Activated CD4-positive, alpha-beta T cell treated with anti-CD3 and anti-CD28 coated beads, Interleukin-2, amount 50 U/mL, for 4 hours (primary cell): ENCODE data around the gene PHRF1.
A peak's percentile ranks its signal among the peaks of the same experiment; 100 is the strongest.

Experiments used
- DNase-seq, 2 experiments: peaks; one replicate each; pipeline ENCODE4 v3.0.0-alpha.2; 2020

Gene PHRF1, protein sequence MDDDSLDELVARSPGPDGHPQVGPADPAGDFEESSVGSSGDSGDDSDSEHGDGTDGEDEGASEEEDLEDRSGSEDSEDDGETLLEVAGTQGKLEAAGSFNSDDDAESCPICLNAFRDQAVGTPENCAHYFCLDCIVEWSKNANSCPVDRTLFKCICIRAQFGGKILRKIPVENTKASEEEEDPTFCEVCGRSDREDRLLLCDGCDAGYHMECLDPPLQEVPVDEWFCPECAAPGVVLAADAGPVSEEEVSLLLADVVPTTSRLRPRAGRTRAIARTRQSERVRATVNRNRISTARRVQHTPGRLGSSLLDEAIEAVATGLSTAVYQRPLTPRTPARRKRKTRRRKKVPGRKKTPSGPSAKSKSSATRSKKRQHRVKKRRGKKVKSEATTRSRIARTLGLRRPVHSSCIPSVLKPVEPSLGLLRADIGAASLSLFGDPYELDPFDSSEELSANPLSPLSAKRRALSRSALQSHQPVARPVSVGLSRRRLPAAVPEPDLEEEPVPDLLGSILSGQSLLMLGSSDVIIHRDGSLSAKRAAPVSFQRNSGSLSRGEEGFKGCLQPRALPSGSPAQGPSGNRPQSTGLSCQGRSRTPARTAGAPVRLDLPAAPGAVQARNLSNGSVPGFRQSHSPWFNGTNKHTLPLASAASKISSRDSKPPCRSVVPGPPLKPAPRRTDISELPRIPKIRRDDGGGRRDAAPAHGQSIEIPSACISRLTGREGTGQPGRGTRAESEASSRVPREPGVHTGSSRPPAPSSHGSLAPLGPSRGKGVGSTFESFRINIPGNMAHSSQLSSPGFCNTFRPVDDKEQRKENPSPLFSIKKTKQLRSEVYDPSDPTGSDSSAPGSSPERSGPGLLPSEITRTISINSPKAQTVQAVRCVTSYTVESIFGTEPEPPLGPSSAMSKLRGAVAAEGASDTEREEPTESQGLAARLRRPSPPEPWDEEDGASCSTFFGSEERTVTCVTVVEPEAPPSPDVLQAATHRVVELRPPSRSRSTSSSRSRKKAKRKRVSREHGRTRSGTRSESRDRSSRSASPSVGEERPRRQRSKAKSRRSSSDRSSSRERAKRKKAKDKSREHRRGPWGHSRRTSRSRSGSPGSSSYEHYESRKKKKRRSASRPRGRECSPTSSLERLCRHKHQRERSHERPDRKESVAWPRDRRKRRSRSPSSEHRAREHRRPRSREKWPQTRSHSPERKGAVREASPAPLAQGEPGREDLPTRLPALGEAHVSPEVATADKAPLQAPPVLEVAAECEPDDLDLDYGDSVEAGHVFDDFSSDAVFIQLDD (N-terminal part only)

DNA sequence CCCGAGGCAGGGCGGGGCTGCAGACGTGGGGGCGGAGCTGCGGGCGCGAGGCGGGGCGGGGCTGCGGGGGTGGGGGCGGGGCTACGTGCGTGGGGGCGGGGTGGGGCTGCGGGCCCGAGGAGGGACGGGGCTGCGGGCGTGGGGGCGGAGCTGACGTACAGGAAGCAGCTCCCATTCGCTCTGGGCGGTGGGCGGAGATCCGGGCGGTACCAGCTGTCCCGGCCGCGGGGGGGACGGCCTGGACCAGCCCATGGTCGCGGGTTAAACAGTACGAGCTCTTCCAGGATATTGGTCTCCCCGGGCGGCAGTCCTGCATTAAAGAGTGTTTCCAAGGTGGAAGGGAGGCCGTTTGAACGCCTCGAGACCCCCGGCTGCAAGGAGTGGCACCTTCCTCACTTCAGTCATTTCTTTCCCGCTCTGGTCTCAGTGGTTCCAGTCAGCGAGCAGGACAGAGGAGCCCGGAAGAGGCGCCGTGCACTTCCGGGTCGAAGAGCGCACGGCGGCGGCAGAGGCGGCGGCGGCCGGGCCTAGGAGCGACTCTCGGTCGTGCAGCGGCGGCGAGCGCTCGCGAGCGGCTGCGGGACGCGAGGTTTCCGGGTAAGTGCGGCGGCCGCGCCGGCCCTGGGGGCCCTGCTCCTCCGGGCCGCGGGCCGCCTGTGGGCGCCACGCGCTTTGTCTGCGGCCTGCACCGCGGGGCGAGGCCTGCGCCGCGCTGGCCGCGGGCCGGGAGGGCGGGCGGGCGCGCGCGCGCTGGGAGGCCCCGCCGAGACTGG, at the start of gene PHRF1:
Gene PHRF1 (plus strand): TSS at position 475 of the 773 bp plus-strand sequence. CDS start 5,043 bp downstream, outside the sequence.
- DNase-seq: peak; percentile 94 to 95

DNA sequence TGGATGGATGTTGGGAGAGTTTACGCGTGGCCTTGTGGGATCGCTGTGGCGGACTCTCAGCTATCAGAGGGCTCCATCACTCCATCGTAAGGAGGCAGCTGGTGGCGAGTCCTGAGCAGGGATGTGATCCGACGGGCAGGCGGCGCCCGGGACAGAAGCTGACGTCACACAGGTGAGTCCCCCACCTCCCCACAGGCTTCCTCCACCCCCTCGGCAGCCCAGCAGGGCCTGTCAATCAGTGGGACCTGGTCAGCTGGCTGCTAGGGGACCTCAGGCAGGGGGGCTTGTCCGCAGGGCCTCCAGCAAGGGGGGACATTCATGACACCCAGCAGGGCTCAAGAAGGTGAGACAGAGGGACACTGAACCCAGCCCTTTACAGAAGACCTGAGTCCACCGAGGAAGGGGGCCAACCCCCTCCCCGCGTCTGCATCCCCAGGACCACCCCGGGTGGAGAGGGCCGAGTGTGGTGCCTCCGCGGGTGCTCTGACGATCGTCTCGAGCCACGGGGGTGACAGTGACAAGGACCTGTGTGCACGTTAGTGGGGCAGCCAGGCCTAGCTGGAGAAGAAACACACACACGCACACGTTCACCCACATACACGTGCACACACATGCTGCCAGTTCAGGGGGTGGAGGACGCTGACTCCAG, 48.0 kb upstream of the PHRF1 start:
- no peak for DNase-seq

DNA sequence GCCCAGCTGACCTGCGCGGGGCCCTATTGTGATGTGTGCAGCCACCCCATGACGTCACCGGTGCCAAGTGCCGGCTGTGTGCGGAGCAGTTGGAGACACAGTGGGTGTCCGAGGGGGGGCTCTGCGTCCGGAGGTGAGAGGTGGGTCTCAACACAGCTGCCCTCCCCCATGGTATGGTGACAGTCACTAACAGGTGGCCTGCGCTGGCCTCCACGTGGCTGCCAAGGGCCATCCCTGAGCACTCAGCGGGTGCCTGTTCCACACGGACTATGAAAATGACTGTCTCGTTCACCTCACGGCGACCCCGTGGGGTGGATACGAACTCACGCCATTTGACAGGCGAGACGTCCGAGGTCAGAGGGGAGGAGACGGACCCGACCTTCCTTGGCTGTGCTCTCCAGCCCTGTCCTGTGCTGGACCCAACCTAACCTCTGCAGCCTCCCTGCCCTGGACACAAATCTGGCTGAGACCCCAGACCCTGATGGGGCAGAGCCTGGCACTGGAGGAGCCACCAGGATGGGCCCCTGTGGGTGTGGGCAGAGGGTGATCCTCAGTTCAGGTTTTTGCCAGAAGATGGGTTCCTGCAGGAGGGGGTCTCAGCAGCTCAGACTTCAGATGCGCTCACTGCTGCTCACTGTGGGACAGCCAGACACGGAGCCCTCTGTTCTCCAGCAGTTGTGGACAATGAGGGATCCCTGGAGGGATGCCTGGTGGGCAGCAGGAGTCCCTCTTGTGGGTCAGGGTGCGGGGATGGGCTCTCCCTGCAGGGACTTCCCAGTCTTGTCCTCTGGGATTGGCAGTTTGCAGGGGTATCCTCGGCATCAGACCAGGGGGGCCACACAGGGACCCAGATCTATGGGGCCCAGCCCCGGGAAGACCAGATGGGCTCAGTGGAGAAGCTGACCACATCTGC, 47.2 kb upstream of the PHRF1 start:
- DNase-seq: no peak

DNA sequence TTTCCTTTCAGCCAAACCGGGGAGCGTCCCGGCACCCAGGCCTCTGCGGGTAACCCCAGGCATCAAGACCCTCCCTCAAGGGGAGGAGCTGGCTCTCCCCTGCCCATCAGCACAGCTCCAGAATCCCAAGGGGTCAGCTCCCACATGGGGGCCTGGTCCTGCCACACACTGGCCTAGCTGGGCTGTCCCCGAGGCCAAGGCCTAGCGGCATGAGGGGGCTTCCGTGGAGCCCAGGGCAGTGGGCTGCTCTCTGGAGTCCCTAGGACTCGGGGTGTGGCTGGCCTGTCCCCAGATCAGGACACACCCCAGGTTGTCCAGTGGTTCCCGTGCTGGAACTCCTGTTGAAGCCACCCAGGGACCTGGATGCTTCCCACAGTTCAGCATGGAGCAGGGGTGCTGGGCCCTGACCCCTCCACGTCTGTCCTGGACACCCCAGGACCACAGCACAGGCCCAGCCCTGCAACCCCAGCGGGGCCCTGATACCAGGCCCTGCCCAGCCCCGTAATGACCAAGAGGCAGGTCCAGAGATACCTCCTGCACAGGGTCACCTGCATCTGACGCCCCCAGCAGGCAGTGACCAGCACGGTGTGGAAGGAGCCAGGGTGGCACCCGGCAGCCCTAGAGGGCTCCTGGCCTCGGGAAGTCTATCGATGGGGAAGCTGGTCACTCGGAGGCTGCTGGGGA, 46.4 kb upstream of the PHRF1 start:
- no peak for DNase-seq

DNA sequence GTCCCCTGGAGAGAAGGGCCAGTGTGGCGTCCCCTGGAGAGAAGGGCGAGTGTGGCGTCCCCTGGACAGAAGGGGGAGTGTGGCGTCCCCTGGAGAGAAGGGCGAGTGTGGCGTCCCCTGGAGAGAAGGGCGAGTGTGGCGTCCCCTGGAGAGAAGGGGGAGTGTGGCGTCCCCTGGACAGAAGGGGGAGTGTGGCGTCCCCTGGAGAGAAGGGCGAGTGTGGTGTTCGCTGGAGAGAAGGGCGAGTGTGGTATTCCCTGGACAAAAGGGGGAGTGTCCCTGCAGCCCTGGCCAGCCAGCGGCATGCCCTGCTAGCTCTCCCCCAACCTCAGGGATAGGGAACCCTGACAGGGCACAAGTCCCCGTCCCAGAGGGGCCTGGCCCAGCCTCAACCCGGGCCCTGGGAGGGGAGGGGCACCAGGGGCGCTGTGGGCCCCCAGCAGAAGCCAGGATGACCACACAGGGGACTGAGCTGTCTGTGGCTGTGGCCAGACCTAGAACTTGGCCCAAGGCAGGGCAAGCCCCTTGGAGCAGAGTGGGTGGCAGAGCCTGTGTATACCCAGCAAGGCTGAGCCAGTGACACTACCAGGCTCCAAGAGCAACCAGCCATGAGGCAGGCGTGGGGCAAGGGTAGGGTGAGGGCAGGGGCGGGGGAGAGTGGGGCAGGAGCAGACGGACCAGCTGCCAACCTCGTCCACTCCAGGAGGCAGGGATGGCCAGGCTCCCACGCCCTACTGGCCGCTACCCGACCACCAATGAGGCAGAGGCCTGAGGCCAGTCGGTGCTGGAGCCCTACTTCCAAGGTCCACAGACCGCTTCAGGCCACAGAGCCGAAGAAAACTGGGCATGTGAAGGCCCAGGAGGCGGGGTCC, 45.1 kb upstream of the PHRF1 start:
- DNase-seq: no peak

DNA sequence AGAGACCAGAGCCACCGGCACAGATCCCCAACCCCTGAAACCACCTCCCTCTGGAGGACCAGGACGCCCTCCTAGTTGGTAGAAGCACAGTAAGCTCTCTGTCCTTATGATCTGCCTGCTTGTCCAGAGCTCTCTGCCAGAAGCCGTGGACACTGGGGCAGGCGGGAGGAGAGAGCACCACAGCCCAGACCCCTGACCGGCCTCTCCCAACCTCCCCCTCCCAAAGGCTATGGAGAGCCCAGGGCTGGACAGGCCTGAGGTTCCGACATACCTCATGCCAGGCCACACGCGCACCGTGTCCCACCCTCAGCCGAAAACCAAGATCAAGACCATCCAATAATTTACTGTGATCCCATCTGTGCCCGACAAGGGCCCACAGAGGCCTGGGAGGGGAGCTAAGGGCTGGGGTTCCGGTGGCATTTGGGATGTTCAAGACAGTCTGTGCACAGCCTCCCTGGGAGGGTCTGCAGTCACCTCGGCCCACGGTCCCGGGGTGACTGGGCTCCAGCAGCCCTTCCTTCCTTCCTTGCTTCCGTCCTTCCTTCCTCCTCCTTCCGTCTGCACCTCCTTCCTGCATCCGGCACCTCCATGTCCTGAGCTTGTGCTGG, 44.2 kb upstream of the PHRF1 start:
- DNase-seq: no peak

- no peak for DNase-seq
These were observed 43.7 kb upstream of the PHRF1 start for GRCh38 chr11:532527-532985.

DNA sequence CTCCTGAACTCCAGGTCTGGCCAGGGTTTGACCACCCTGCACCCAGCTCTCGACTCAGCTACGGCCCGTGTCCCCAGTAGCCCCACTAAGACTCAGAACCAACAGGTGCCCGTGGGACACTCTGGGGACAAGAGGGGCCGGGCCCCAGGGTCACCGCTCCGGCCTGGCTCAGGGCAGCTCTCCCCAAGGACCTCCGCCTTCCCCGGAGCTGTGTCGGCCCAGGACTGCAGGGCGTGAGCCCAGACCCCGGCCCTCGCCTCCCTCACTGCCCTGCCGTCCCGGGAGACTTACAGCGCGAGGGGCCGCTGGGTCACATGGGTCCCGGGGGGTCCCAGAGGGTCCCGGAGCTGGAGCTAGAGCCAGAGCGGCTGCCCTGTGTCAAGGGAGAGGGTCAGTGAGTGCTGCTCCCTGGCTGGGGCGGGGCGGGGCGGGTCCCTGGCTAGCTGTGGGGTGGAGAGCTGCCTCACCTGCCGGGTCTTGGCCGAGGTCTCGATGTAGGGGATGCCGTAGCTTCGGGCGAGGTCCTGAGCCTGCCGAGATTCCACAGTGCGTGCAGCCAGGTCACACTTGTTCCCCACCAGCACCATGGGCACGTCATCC, 43.2 kb upstream of the PHRF1 start:
- no peak for DNase-seq

GRCh38 chr11:533586-534395, 42.5 kb upstream of the PHRF1 start:
- no peak for DNase-seq

DNA sequence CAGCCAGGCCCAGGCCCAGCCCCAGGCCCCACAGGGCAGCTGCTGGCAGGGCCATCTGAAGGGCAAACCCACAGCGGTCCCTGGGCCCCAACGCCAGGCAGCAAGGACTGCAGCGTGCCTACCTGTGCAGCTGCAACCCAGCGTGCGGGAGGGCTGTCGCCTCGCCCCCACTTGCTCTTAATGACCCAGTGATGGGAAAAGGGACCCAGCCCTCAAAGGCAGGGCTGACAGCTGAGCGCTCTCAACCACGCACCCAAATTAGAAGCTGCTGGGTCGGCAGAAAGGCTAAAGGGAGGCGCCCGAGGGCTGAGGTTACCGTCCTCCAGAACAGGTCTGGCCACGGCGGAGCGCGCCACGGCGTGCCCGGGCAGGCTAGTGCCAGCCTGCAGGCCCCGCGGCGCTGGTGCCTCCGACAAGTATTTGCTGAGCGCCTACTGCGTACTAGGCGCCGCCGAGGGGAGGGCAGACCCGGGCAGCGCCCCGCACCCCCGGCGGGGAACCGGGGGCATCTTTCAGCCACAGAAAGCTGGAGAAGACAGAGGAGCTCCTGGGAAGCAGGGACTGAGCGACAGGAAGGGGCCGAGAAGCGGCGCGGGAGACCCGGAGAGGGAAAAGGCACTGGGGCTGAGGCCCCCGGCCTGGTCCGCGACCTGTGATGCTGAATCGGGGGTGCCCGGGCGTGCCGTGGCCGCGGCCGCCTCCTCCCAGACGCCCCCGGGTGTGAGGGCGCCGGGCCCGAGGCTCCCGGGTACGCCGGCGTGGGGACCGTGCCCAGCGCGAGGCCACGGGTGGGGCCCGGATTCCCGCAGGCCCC, 41.7 kb upstream of the PHRF1 start:
- peak in 1 of 2 experiments; percentile 25 for DNase-seq

DNA sequence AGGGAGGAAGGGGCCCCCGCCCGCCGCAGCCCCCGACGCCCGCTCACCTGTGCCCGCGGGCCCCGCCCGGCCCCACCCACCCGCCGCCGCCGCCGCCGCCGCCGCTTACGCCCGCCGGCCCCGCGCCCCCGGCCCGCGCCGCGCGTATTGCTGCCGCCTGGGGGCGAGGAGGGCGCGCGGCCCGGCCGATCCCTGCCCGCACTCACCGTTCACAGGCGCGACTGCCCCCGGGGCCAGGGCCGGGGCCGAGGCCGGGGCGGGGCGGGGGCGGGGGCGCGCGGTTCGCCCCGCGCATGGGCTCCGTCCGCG, 41.1 kb upstream of the PHRF1 start:
- DNase-seq: no peak

DNA sequence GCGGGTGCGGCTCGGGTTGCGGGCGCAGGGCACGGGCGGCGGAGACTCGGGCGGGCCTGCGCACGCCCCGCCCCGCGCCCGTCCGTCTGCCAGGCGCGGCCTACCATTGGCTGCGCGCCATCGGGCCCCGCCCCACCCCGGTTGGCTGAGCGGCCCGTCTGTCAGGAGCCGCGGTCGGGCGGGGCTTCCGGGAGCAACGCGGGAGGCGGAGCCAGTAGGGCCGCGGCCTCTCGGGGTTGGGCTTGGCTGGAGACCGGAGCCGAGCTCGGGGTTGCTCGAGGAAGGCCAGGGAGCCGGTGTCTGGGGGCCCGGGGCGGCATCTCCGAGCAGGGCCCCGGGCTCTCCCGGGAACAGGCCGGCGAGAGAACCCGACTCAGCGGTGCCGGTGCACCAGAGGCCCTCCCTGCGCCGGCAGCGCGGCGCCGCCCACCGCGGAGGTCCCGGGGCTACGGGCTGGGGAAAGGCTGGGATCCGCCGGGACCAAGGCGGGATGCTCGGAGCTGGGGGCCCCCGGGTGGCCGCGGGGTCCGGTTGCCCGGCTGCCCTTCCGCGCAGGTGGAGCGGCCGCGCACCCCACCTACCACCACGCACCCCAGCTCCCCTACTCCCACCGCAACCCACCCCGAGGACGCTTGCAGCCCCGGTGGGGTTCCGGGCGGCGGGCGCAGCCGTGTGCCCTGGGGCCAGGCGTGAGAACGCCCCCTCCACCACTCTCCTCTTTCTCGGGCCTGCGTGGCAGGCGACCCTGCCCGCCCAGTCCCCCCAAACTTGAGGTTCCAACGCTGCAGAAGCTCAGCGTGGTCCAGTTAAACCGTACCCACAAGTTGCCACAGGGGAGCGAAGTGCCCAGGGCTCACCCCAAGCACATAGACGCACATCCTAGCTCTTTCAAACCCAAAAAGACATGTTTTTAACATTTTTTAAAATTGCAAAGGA, 40.5 kb upstream of the PHRF1 start, which contains the start of gene HRAS:
Gene HRAS (minus strand): TSS at position 58 of the 936 bp plus-strand sequence.
- peak; percentile 91 to 92 for DNase-seq

- DNase-seq: peak; percentile 82 to 86
These were observed 39.2 kb upstream of the PHRF1 start, which contains the start of gene LRRC56 for GRCh38 chr11:536841-537621. LRRC56 (plus strand) TSS chr11:537527; CDS start chr11:540685, 3,158 bp downstream.
